HUDEP-2 (cell line): ENCODE data around the gene AFF2.

Source experiments
- DNase-seq, 76 experiments: peaks; one replicate each; lab custom pipeline; 2025; ENCODE audit not compliant: unreplicated experiment in 76 of 76; lab: John Stamatoyannopoulos, UW

AFF2 gene

GRCh38 chrX:148813967-148814366, 313.6 kb downstream of the AFF2 start:
- DNase-seq = no peak

GRCh38 chrX:148815218-148815961, 315.0 kb downstream of the AFF2 start:
- DNase-seq = no peak

GRCh38 chrX:148823986-148824385, 323.6 kb downstream of the AFF2 start:
- no peak for DNase-seq

- no peak for DNase-seq
These were observed 325.3 kb downstream of the AFF2 start for GRCh38 chrX:148825696-148826095.

GRCh38 chrX:148836741-148837140, 336.3 kb downstream of the AFF2 start:
- no peak for DNase-seq

- no peak for DNase-seq
These were observed 350.2 kb downstream of the AFF2 start for GRCh38 chrX:148850631-148851030.

GRCh38 chrX:148854306-148854705, 353.9 kb downstream of the AFF2 start:
- DNase-seq = no peak

GRCh38 chrX:148856505-148856904, 356.1 kb downstream of the AFF2 start:
- no peak for DNase-seq

GRCh38 chrX:148865277-148866210, 365.1 kb downstream of the AFF2 start:
- DNase-seq = no peak

- no peak for DNase-seq
These were observed 367.2 kb downstream of the AFF2 start for GRCh38 chrX:148867596-148867995.

GRCh38 chrX:148871422-148872160, 371.2 kb downstream of the AFF2 start:
- no peak for DNase-seq

- DNase-seq = no peak
These were observed 371.7 kb downstream of the AFF2 start for GRCh38 chrX:148872161-148872535.

GRCh38 chrX:148872881-148873280, 372.5 kb downstream of the AFF2 start:
- no peak for DNase-seq

- DNase-seq = no peak
These were observed 374.3 kb downstream of the AFF2 start for GRCh38 chrX:148874636-148875246.

- no peak for DNase-seq
These were observed 378.0 kb downstream of the AFF2 start for GRCh38 chrX:148878371-148878770.

- no peak for DNase-seq
These were observed 384.8 kb downstream of the AFF2 start for GRCh38 chrX:148885203-148885602.

GRCh38 chrX:148893395-148893794, 393.0 kb downstream of the AFF2 start:
- DNase-seq = no peak

GRCh38 chrX:148902581-148902980, 402.2 kb downstream of the AFF2 start:
- no peak for DNase-seq

GRCh38 chrX:148903176-148903575, 402.8 kb downstream of the AFF2 start:
- DNase-seq = no peak

- DNase-seq = no peak
These were observed 404.1 kb downstream of the AFF2 start for GRCh38 chrX:148904421-148905111.
